CD1c-positive myeloid dendritic cell (primary cell): ENCODE measurements around the gene GPLD1.
"Not testable (repeated sequence)": the region's sequence is repeated elsewhere in the genome, so short reads cannot be mapped to it uniquely, and the experiment has no call there.

Experiments used
- DNase-seq: peaks from one replicate; pipeline ENCODE4 v3.0.0-alpha.2; 2016; ENCODE audit errors: extremely low spot score

GPLD1 gene

DNA sequence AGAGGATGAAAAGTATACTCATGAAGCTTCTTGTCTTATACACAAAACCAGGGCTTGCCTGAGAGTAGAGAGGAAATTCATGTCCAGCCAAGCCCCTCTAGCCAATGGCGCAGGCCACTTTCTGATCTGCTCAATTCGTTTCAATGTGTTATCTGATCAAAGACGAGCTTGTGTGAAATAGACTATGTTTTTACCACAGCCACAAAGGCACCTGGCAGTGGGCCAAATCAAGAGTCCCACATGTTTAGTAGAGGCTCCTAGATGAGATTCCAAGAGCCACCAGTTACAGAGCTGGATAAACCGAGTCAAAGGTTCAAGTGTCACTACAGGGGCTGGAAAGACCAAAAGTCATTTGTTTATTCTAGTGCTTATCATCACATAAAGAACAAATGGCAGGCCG is 34.9 kb downstream of the GPLD1 start:
- DNase-seq, result no peak

DNA sequence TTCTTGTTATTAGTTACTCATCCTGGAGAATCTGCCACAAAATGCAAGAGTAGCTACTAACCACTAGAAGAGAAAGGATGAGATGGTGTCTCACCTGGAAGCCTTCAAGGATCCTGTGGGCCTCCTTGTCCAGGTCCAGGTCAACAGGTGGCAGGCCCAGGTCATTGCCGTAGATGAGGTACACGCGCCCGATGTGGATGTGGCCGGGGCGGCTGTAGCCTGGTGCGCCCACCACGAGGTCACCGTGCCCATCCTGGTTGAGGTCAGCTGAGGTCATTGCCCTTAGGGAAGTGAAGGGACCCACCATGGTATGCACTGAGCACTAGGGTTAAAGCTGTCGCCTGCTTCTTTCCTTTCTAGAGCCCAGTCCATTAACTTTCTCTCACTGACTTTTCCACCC is 35.5 kb downstream of the GPLD1 start:
- no peak for DNase-seq

GRCh38 chr6:24451581-24452388 is 37.6 kb downstream of the GPLD1 start:
- DNase-seq, result no peak

DNA sequence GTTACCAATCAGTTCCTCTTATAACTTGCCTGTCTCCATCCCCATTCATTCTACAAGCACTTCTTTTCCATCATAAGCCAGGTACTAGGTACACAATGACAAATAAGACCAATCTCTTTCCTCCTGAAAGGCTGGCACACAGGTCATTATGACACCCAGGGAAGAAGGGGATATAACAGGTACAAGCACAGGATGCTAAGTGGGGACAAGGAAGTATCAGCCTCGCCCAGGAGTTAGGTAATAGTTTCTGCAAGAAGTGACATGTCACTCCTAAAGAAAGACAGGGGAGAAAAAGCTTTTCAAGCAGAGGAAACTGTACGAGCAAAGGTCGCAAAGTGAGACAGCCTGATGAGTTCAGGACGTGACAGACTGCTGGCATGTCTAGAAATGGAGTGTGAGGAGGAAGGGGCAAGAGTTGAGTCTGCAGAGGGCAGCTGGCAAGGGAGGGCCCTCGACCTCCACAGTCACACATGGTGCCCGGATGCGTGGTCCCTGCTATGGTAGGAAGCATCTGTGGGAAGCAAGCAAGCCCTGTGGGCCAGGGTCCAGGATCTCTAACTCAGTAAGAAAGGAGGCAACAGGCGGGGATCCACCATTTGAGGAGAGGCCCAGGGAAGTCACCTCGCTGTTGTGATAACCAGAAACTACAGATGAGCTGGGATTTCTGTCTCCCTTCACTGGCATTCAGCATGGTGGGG is 40.4 kb downstream of the GPLD1 start:
- DNase-seq, result no peak

DNA sequence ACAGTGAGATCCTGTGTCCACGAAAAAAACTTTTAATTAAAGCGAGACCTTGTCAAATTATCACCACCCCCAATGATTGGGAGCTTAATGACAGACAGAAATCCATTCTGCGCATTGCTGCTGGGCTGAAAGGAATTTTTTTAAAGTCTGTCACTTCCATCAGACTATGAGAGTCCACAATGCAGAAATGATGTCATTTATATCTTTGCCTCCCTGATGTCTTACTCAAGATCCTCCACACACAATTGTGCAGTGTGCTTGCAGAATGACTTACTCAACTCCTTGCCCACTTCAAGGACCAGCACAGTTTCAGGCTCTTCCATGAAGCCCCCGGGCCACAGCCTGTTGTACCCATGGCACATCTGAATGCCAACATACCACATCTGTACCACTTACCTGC is 41.0 kb downstream of the GPLD1 start:
- DNase-seq, result no peak

GRCh38 chr6:24446670-24447069 is 42.7 kb downstream of the GPLD1 start:
- no peak for DNase-seq

GRCh38 chr6:24445704-24446103 is 43.7 kb downstream of the GPLD1 start:
- DNase-seq, result no peak

- DNase-seq, result no peak
These were observed 44.8 kb downstream of the GPLD1 start for GRCh38 chr6:24444588-24444987.

- no peak for DNase-seq
These were observed 47.8 kb downstream of the GPLD1 start for GRCh38 chr6:24441599-24441904.

- no peak for DNase-seq
These were observed 48.3 kb downstream of the GPLD1 start for GRCh38 chr6:24440897-24441598.

DNA sequence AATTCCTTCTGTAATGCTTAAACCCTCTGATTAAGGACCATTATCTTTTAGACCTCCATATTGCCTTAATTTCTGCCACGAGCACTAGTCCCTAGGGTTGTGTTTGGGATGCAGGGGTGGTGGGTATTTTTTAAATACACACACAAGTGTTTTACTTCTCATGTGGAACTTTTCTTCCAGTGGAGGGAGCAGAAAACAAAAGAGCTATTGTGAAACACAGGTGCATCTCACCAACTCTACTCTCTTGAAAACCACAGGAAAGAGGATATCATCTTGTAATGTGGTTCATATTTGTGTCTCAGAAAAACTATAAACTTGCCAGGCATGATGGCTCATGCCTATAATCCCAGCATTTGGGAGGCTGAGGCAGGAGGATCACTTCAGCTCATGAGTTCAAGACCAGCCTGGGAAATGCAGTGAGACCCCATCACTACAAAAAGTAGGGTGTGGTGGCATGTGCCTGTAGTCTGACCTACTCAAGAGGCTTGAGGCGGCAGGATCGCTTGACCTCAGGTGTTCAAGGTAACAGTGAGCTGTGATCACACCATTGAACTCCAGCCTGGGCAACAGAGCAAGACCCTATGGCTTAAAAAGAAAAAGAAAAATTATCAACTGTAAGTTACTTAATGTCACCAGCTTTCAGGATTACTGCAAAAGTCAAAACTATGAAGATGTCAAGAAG is 49.4 kb downstream of the GPLD1 start:
- DNase-seq, result no peak

DNA sequence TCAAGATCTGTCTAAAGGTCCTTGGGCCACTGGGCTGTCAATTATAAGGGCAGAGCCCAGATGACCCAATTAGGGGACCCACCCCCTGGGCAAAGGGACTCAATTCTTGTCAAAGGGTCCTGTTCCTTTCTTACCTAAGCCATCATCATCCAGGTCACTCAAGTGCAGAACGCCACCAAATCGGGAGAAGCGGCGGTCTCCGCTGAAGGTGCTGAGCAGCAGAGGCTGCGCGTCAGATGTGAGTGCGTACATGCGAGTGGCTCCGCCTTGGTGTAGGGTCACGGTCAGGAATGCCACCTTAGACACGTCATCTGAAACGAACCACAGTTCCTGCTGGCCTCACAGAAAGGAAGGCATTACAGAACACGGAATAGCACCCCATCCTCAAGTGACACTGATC is 52.4 kb downstream of the GPLD1 start:
- DNase-seq, result no peak

DNA sequence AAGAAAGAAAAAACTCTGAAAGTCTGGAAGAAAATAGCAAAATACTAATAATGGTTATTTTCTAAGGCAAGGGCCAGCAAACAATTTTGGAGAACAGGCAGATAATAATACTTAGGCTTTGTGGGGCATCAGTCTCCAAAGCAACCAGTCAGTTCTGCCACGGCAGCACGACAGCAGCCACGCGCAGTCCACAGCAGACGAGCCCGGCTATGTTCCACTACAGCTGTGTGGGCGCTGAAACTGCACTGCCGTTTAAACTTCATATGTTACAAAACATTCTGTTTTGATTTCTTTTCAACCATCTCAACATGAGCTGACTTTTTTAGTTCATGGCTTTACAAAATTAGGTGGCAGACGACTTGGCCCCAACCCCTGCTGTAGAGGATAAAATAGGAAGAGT is 56.8 kb downstream of the GPLD1 start:
- no peak for DNase-seq

DNA sequence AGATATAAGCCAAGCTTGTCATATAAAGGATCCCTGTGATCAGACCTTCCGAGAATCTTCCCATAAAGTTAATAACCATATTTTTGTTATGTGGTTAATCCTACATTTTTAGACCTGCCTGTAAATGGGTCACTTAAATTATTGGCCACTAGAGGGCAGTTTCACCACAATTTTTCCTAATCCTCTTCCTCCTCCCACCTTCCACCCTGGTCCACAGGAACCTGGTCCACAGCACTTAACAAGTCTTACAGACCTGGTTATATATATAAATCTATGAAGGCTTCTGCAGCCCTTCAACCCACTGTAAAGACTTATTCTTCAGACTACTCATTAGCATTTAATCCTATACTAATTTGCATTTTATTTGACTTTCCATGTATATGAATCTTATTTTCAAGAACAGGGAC is 58.3 kb downstream of the GPLD1 start:
- peak; percentile 64 for DNase-seq

DNA sequence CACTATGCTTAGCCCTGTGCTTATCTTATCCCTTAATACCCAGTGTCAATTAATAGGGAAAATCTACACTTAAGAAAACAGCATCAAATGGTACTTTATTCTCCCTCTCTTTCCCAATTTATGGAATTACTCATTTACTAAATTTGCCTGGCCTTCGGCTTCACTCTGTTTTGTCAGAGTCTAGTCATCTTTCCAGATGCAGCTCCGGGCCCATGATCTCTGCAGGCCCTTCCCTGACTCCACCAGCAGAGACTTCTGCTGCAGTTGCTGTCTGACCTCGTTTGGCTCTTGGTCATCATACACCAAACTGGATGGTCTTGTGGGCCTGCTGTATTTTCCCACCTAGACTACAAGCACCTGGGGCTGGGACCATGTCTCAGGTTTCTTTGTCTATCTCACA is 59.3 kb downstream of the GPLD1 start:
- no peak for DNase-seq

GRCh38 chr6:24429146-24429545 is 60.2 kb downstream of the GPLD1 start:
- DNase-seq, result peak; percentile 7

DNA sequence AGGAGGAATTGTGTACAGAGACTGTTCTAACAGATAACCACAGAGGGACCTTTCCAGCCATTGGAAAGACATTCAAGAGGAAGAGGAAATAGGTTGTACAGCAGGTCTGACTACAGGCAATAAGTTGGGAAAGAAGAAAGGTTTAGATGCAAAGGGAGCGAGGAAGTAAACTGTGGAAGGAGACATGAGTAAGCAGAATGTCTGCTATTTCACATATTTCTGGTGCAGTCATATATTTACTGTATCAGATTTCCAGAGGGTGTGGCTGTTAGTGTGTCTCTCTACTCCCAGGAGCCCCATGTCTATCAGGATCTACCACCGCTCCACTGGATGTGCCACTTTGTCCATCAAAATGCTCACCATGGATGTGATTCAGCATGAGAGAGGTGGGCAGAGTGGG is 60.8 kb downstream of the GPLD1 start:
- no peak for DNase-seq

GRCh38 chr6:24426729-24427446 is 62.5 kb downstream of the GPLD1 start:
- DNase-seq, result no peak

DNA sequence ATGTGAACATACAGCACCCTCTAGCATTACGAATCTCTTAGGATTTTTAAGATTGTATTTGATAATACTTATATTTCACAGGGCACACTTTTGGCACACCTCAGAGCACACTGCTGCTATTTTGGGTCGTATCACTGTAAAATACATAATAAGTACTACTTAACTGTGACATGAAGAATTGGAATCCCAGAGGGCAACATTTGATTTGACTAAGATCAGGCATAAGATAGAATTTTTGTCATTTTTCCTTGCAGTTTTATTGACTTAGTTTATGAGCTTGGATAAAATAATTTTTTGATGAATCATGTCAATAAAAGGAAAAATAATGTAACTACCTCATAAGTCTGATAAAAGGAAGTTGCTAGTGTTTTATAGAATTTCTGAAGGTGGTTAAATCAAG is 64.3 kb downstream of the GPLD1 start:
- no peak for DNase-seq

DNA sequence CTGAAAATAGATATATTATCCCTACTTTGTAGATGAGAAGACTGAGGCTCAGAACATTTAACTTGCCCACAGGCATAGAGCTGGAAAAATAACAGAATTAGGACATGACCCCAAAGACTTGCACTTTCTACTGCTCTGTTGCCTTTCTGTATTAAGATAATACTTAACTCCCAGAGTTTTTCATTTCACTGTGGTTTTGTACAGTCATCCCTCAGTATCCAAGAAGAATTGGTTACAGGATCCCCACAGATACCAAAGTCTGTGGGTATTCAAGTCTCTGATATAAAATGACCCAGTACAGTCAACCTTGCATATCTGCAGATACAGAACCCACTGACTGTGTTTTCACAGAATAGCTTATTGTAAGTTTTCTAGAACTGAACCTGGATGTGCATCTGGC is 69.9 kb downstream of the GPLD1 start:
- no peak for DNase-seq

DNA sequence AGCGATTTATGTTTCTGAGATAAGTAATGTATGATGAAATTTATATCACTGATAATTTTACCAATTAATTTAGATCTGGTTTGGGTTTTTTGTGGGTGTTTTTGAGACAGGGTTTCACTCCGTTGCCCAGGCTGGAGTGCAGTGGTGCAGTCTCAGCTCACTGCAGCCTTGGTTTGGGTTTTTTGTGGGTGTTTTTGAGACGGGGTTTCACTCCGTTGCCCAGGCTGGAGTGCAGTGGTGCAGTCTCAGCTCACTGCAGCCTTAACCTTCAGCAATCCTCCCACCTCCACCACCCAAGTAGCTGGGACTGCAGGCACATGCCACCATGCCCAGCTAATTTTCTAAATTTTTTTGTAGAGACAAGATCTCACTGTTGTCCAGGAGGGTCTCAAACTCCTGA is 73.6 kb downstream of the GPLD1 start:
- DNase-seq, result no peak

GRCh38 chr6:24414531-24414930 is 74.8 kb downstream of the GPLD1 start:
- DNase-seq, result not testable (repeated sequence)
